SU-DHL-6 (cell line): ENCODE data around the gene ELOVL6.

Source experiments
- H2AFZ ChIP-seq: fragments of 200-600 bp; sonication (generic); 2 replicates; pipeline ENCODE4 v1.6.1; 2014; ENCODE audit warnings: low read depth, mild to moderate bottlenecking, moderate library complexity, mixed read lengths, antibody characterized with exemption, low read length; ENCODE audit not compliant: severe bottlenecking
- H3F3A ChIP-seq: fragments of 200-600 bp; shearing (Covaris generic); 2 replicates; pipeline ENCODE4 v1.6.0; 2016; ENCODE audit warnings: antibody characterized with exemption, mild to moderate bottlenecking; ENCODE audit not compliant: insufficient read depth
- H3K27ac ChIP-seq: fragments of 200-600 bp; sonication (generic); 2 replicates; pipeline ENCODE4 v1.5.1; 2016; ENCODE audit warnings: low read depth, mild to moderate bottlenecking, low read length, moderate library complexity, mixed read lengths
- H3K27me3 ChIP-seq: fragments of 200-600 bp; sonication (generic), shearing (Covaris generic); 2 replicates; pipeline ENCODE4 v1.6.0; 2014; ENCODE audit warnings: mild to moderate bottlenecking, low read length
- H3K36me3 ChIP-seq: fragments of 200-600 bp; sonication (generic); 2 replicates; pipeline ENCODE4 v1.6.1; 2014; ENCODE audit warnings: mild to moderate bottlenecking, low read length, mixed read lengths
- H3K4me2 ChIP-seq: fragments of 300-600, 200-600 bp; shearing (Covaris generic), sonication (generic); 2 replicates; pipeline ENCODE4 v1.6.0; 2014; ENCODE audit warnings: low read length, low read depth, mild to moderate bottlenecking; ENCODE audit not compliant: poor library complexity, severe bottlenecking
- H3K4me3 ChIP-seq: fragments of 200-600 bp; sonication (generic); 2 replicates; pipeline ENCODE4 v1.5.1; 2014; ENCODE audit warnings: antibody characterized with exemption, low read length, mild to moderate bottlenecking, mixed read lengths; ENCODE audit not compliant: insufficient read depth, poor library complexity, severe bottlenecking
- H3K79me2 ChIP-seq: fragments of 200-600 bp; sonication (generic); 2 replicates; pipeline ENCODE4 v1.6.1; 2014; ENCODE audit warnings: mild to moderate bottlenecking, low read length, moderate library complexity; ENCODE audit not compliant: insufficient read depth
- H3K9ac ChIP-seq: fragments of 200-600 bp; sonication (generic); 2 replicates; pipeline ENCODE4 v1.7.0; 2014; ENCODE audit warnings: mild to moderate bottlenecking, low read length
- H3K9me2 ChIP-seq: fragments of 200-600 bp; sonication (generic); replicated peaks from 2 replicates; pipeline ENCODE4 v1.6.1; 2014; ENCODE audit warnings: low read length; ENCODE audit not compliant: insufficient read depth
- H3K9me3 ChIP-seq: fragments of 200-600 bp; sonication (generic); 2 replicates; pipeline ENCODE4 v1.6.1; 2014; ENCODE audit warnings: low read length, mixed read lengths; ENCODE audit not compliant: insufficient read depth
- H4K20me1 ChIP-seq: fragments of 200-600 bp; sonication (generic); 2 replicates; pipeline ENCODE4 v1.6.1; 2014; ENCODE audit warnings: low read depth, mild to moderate bottlenecking, antibody characterized with exemption, low read length, moderate library complexity, mixed read lengths
- CTCF ChIP-seq: fragments of 200-600 bp; sonication (generic); IDR thresholded peaks from one replicate; pipeline ENCODE4 v1.5.1; 2017; ENCODE audit warnings: antibody characterized with exemption, mild to moderate bottlenecking, low read length, moderate library complexity; ENCODE audit not compliant: insufficient read depth, poor library complexity, severe bottlenecking
- EZH2phosphoT487 ChIP-seq: fragments of 200-600 bp; sonication (generic), shearing (Covaris generic); conservative IDR thresholded peaks from 2 replicates; pipeline ENCODE4 v1.6.1; 2018; ENCODE audit warnings: mild to moderate bottlenecking, antibody characterized with exemption, low read length, moderate library complexity, mixed read lengths

ELOVL6 gene

GRCh38 chr4:110064295-110064694 is 134.1 kb downstream of the ELOVL6 start:
- Histone ChIP-seq H3K4me3 (no peak overlapping the region), H3K4me2 (no peak overlapping the region), H3K79me2 (no peaks in the 10 kb centered on the region), H2AFZ (no peak overlapping the region), H3K9ac (no peak overlapping the region), H3K27me3 (no peaks in the 10 kb centered on the region), H3K27ac (no peak overlapping the region), H3K36me3 (no peaks in the 10 kb centered on the region), H3K9me2 (no peaks in the 10 kb centered on the region), H3F3A (no peaks in the 10 kb centered on the region), H4K20me1 (no peaks in the 10 kb centered on the region), H3K9me3 (no peaks in the 10 kb centered on the region)
- TF ChIP-seq EZH2phosphoT487 (no peak), CTCF (no peak)

GRCh38 chr4:110062166-110062565 is 136.2 kb downstream of the ELOVL6 start:
- Histone ChIP-seq H2AFZ (no peak overlapping the region), H3K79me2 (no peaks in the 10 kb centered on the region), H3K27me3 (no peaks in the 10 kb centered on the region), H3K9me3 (no peaks in the 10 kb centered on the region), H3K9me2 (no peaks in the 10 kb centered on the region), H3F3A (no peaks in the 10 kb centered on the region), H3K4me3 (no peak overlapping the region), H3K9ac (no peak overlapping the region), H3K27ac (no peak overlapping the region), H3K4me2 (no peak overlapping the region), H4K20me1 (no peaks in the 10 kb centered on the region), H3K36me3 (no peaks in the 10 kb centered on the region)
- TF ChIP-seq CTCF (no peak), EZH2phosphoT487 (no peak)

GRCh38 chr4:110061076-110061475 is 137.3 kb downstream of the ELOVL6 start:
- H3K9ac ChIP-seq = no peak overlapping the region
- no peaks in the 10 kb centered on the region for H3K79me2 ChIP-seq
- H3K9me3 ChIP-seq = no peaks in the 10 kb centered on the region
- H4K20me1 ChIP-seq = no peaks in the 10 kb centered on the region
- no peak overlapping the region for H3K4me2 ChIP-seq
- no peaks in the 10 kb centered on the region for H3K36me3 ChIP-seq
- H3K27me3 ChIP-seq = no peaks in the 10 kb centered on the region
- H3K4me3 ChIP-seq = no peak overlapping the region
- no peak overlapping the region for H2AFZ ChIP-seq
- no peak overlapping the region for H3K27ac ChIP-seq
- H3F3A ChIP-seq = no peaks in the 10 kb centered on the region
- TF ChIP-seq CTCF = no peak
- TF ChIP-seq EZH2phosphoT487 = no peak
- no peaks in the 10 kb centered on the region for H3K9me2 ChIP-seq
